Measurements from ENCODE around the gene PPP1R2B. TPM values are rescaled to one million over a fixed set of nuclear protein-coding genes. Genes with fewer than 3 reads are reported as not detected.

The PPP1R2B gene
- total RNA-seq, 4 donors from 2014 or later = 0.11 to 0.15 TPM; not detected in 2

- Histone ChIP-seq H3K4me3 (no peak overlapping the region), H3K27me3 (no peaks in the 10 kb centered on the region), H3K36me3 (no peaks in the 10 kb centered on the region), H3K9me3 (no peaks in the 10 kb centered on the region), H3K4me1 (no peaks in the 10 kb centered on the region), H3K27ac (no peak overlapping the region)
- in situ Hi-C loops (cut with MboI; ENCODE audit: low sequenced_read_pairs in 4 of 4) = no loop called here
- DNase-seq = no peak
- intact Hi-C loops (cut with DNase I; ENCODE audit: low total_unique reads) = no loop called here
- no peak for TF ChIP-seq POLR2A (IDR thresholded peaks at IDR 0.05)
- ATAC-seq = no peak
These were observed 42.1 kb downstream of the PPP1R2B start for GRCh38 chr5:156892223-156892622.

GRCh38 chr5:156892864-156893263 is 42.8 kb downstream of the PPP1R2B start:
- Histone ChIP-seq H3K27me3 (no peaks in the 10 kb centered on the region), H3K36me3 (no peaks in the 10 kb centered on the region), H3K4me1 (no peaks in the 10 kb centered on the region), H3K4me3 (no peak overlapping the region), H3K9me3 (no peaks in the 10 kb centered on the region), H3K27ac (no peak overlapping the region)
- TF ChIP-seq CTCF (IDR thresholded peaks at IDR 0.05 in 4 of 5, conservative IDR thresholded peaks at IDR 0.05 in 1 of 5) (no peak), POLR2A (IDR thresholded peaks at IDR 0.05) (no peak)
- in situ Hi-C loops (cut with MboI; ENCODE audit: low sequenced_read_pairs in 4 of 4) (no loop called here), intact Hi-C loops (cut with DNase I; ENCODE audit: low total_unique reads) (no loop called here)
- ATAC-seq (no peak), DNase-seq (no peak)

- TF ChIP-seq CTCF (IDR thresholded peaks at IDR 0.05 in 4 of 5, conservative IDR thresholded peaks at IDR 0.05 in 1 of 5) = no peak
- no peak for TF ChIP-seq POLR2A (IDR thresholded peaks at IDR 0.05)
- H3K4me1 ChIP-seq = no peaks in the 10 kb centered on the region
- H3K4me3 ChIP-seq = no peak overlapping the region
- in situ Hi-C loops (cut with MboI; ENCODE audit: low sequenced_read_pairs in 4 of 4) (no loop called here), intact Hi-C loops (cut with DNase I; ENCODE audit: low total_unique reads) (no loop called here)
- H3K27me3 ChIP-seq = no peaks in the 10 kb centered on the region
- no peaks in the 10 kb centered on the region for H3K36me3 ChIP-seq
- no peak overlapping the region for H3K27ac ChIP-seq
- no peak for ATAC-seq
- H3K9me3 ChIP-seq = no peaks in the 10 kb centered on the region
- no peak for DNase-seq
These were observed 43.4 kb downstream of the PPP1R2B start for GRCh38 chr5:156893517-156893916.

GRCh38 chr5:156896546-156896945 is 46.5 kb downstream of the PPP1R2B start:
- in situ Hi-C loops (cut with MboI; ENCODE audit: low sequenced_read_pairs in 4 of 4) = no loop called here
- Histone ChIP-seq H3K4me3 (no peak overlapping the region), H3K27ac (no peak overlapping the region), H3K27me3 (no peaks in the 10 kb centered on the region), H3K36me3 (no peaks in the 10 kb centered on the region), H3K9me3 (no peaks in the 10 kb centered on the region), H3K4me1 (no peaks in the 10 kb centered on the region)
- TF ChIP-seq CTCF (IDR thresholded peaks at IDR 0.05 in 4 of 5, conservative IDR thresholded peaks at IDR 0.05 in 1 of 5) (no peak), POLR2A (IDR thresholded peaks at IDR 0.05) (no peak)
- ATAC-seq (no peak), DNase-seq (no peak)
- intact Hi-C loops (cut with DNase I; ENCODE audit: low total_unique reads) = no loop called here

Other genes with a start within 250 kb of the PPP1R2B start
- not detected for gene TIMD4, start 112.9 kb downstream of the PPP1R2B start, total RNA-seq
- not detected for gene HAVCR1, start 208.8 kb downstream of the PPP1R2B start, total RNA-seq

Measured in gastrocnemius medialis (tissue), 4 donors.